ENCODE data around the gene PPARG. TPM values are rescaled to one million over a fixed set of nuclear protein-coding genes. Genes with fewer than 3 reads are reported as not detected.

The PPARG gene

DNA sequence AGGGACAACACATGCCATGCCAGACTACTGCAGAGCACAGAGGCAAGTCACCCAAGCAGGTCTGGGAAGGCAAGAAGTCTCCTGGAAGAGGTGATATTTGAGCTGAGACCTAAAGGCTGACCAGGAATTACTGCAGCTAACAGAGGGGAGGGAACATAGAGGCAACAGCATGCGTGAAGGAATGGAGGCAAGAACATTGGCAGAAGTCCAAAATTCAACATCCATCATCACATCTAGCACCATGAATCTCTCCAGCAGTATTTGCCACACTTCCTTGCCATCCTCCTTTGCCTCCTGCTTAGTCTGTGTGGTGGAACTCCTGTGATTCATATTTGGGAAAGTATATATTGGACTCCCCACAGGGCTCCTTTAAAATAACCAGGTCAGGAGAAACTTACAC lies 194.5 kb downstream of the PPARG start:
- Histone ChIP-seq H2AK5ac (ENCODE audit: low read length, severe bottlenecking) (no peak overlapping the region), H2BK5ac (ENCODE audit: low read depth, low read length, poor library complexity, severe bottlenecking) (no peak overlapping the region), H3K23ac (ENCODE audit: low read length in 2 of 2) (no peak overlapping the region), H3K27ac (ENCODE audit: low read length, poor library complexity, severe bottlenecking) (no peak overlapping the region), H3K18ac (ENCODE audit: low read depth in 1 of 2, low read length in 2 of 2) (no peak overlapping the region), H2BK12ac (ENCODE audit: low read length in 2 of 2) (no peak overlapping the region), H3K27me3 (ENCODE audit: control insufficient read depth in 1 of 2, insufficient read depth in 1 of 2, low read length in 2 of 2) (no peaks in the 10 kb centered on the region), H3K4me3 (ENCODE audit: insufficient read depth in 1 of 2, low read depth in 1 of 2, low read length in 2 of 2) (peak overlapping the region in 1 of 2 experiments; percentile 92), H3K14ac (ENCODE audit: low read length in 2 of 2) (no peak overlapping the region), H3K4me2 (ENCODE audit: low read length, poor library complexity, severe bottlenecking) (peak overlapping the region; percentile 87), H3K36me3 (ENCODE audit: control insufficient read depth in 1 of 2, insufficient read depth in 2 of 2, low read depth in 1 of 2, low read length in 2 of 2) (peaks cover 0 to 11% of the 10 kb centered on the region in 2 experiments), H3K79me1 (replicated peaks; ENCODE audit: low read length, poor library complexity, severe bottlenecking) (peaks cover 14% of the 10 kb centered on the region), H3K9me3 (ENCODE audit: control insufficient read depth, low read length) (no peaks in the 10 kb centered on the region), H2AFZ (ENCODE audit: low read depth, low read length) (no peak overlapping the region), H3K9ac (ENCODE audit: low read length) (peak overlapping the region; percentile 82), H3K4ac (ENCODE audit: low read depth in 1 of 2, low read length in 2 of 2) (no peak overlapping the region), H4K8ac (ENCODE audit: low read length) (no peak overlapping the region), H3K4me1 (ENCODE audit: control insufficient read depth, insufficient read depth, low read depth, low read length) (peaks cover 11% of the 10 kb centered on the region), H4K91ac (ENCODE audit: low read length) (no peak overlapping the region), H2BK15ac (ENCODE audit: low read depth, poor library complexity, severe bottlenecking) (no peak overlapping the region), H2BK120ac (ENCODE audit: low read depth, low read length) (no peak overlapping the region)
- peak; percentile 21 for DNase-seq
- 75% methylated on average over 1 of the region's 1 CpG for WGBS

DNA sequence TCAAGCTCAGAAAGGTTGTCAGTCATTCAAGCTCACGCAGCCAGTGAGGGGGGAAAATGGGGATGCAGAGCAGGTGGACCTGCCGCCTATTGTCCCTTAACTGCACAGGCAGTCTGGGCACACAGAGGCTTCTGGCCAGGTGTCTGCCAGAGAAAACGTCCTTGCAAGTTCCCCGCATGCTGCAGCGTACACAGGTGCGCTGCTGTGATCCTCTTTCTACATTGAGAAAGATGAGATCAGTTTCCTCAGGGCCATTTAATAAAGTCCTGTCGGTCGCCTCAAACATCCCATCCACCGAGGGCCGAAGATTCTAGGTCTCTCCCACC lies 195.0 kb downstream of the PPARG start:
- no peak overlapping the region for H2BK5ac ChIP-seq (ENCODE audit: low read depth, low read length, poor library complexity, severe bottlenecking)
- H2BK120ac ChIP-seq (ENCODE audit: low read depth, low read length): no peak overlapping the region
- no peak for DNase-seq
- H3K79me1 ChIP-seq (replicated peaks; ENCODE audit: low read length, poor library complexity, severe bottlenecking): peaks cover 18% of the 10 kb centered on the region
- no peak overlapping the region for H2AK5ac ChIP-seq (ENCODE audit: low read length, severe bottlenecking)
- H2AFZ ChIP-seq (ENCODE audit: low read depth, low read length): peak overlapping the region; percentile 57
- WGBS: 6% methylated on average over 10 of the region's 10 CpGs
- peaks cover 11% of the 10 kb centered on the region for H3K4me1 ChIP-seq (ENCODE audit: control insufficient read depth, insufficient read depth, low read depth, low read length)
- H3K27ac ChIP-seq (ENCODE audit: low read length, poor library complexity, severe bottlenecking): peak overlapping the region; percentile 28
- H3K23ac ChIP-seq (ENCODE audit: low read length in 2 of 2): no peak overlapping the region
- peak overlapping the region; percentile 76 for H4K8ac ChIP-seq (ENCODE audit: low read length)
- no peak overlapping the region for H3K4ac ChIP-seq (ENCODE audit: low read depth in 1 of 2, low read length in 2 of 2)
- no peak overlapping the region for H2BK15ac ChIP-seq (ENCODE audit: low read depth, poor library complexity, severe bottlenecking)
- peak overlapping the region; percentile 71 for H4K91ac ChIP-seq (ENCODE audit: low read length)
- peak overlapping the region; percentile 40 to 92 for H3K4me3 ChIP-seq (ENCODE audit: insufficient read depth in 1 of 2, low read depth in 1 of 2, low read length in 2 of 2)
- H2BK12ac ChIP-seq (ENCODE audit: low read length in 2 of 2): no peak overlapping the region
- H3K9ac ChIP-seq (ENCODE audit: low read length): peak overlapping the region; percentile 82
- H3K14ac ChIP-seq (ENCODE audit: low read length in 2 of 2): no peak overlapping the region
- peaks cover 0 to 11% of the 10 kb centered on the region in 2 experiments for H3K36me3 ChIP-seq (ENCODE audit: control insufficient read depth in 1 of 2, insufficient read depth in 2 of 2, low read depth in 1 of 2, low read length in 2 of 2)
- H3K4me2 ChIP-seq (ENCODE audit: low read length, poor library complexity, severe bottlenecking): peak overlapping the region; percentile 87
- H3K27me3 ChIP-seq (ENCODE audit: control insufficient read depth in 1 of 2, insufficient read depth in 1 of 2, low read length in 2 of 2): no peaks in the 10 kb centered on the region
- peak overlapping the region; percentile 58 to 67 for H3K18ac ChIP-seq (ENCODE audit: low read depth in 1 of 2, low read length in 2 of 2)
- H3K9me3 ChIP-seq (ENCODE audit: control insufficient read depth, low read length): no peaks in the 10 kb centered on the region

Small RNA genes lying within 50 kb of the gene (small RNA-seq; reads per million reads assigned to genes)
- not detected for gene AC091492.1 (ENCODE audit: low read depth)

Measured in mesenchymal stem cell (in vitro differentiated cells and primary cell).